Skeletal muscle satellite cell (primary cell): ENCODE measurements around the gene FAM162B.
"Not testable (repeated sequence)": the region's sequence is repeated elsewhere in the genome, so short reads cannot be mapped to it uniquely, and the experiment has no call there.

Experiments
- H3K27me3 ChIP-seq: 2 replicates; pipeline ENCODE4 v1.7.0; 2013; ENCODE audit warnings: low read length; ENCODE audit not compliant: control insufficient read depth, insufficient read depth
- H3K36me3 ChIP-seq: 2 replicates; pipeline ENCODE4 v1.7.0; 2013; ENCODE audit warnings: mild to moderate bottlenecking, control low read depth, low read length; ENCODE audit not compliant: insufficient read depth
- H3K4me1 ChIP-seq: 2 replicates; pipeline ENCODE4 v1.7.0; 2013; ENCODE audit warnings: low read length; ENCODE audit not compliant: control insufficient read depth, insufficient read depth
- H3K4me2 ChIP-seq: 2 replicates; pipeline ENCODE4 v1.7.0; 2013; ENCODE audit warnings: mild to moderate bottlenecking, low read length
- H3K4me3 ChIP-seq: 2 replicates; pipeline ENCODE4 v1.7.0; 2013; ENCODE audit warnings: low read length
- H3K9ac ChIP-seq: 2 replicates; pipeline ENCODE4 v1.7.0; 2013; ENCODE audit warnings: mild to moderate bottlenecking, low read depth, low read length, moderate library complexity
- H3K9me3 ChIP-seq: replicated peaks from 2 replicates; pipeline ENCODE4 v1.7.0; 2013; ENCODE audit warnings: mild to moderate bottlenecking, control low read depth, low read length

Gene FAM162B

GRCh38 chr6:116714761-116715160 lies 50.8 kb downstream of the FAM162B start:
- no peaks in the 10 kb centered on the region for H3K4me1 ChIP-seq
- H3K4me2 ChIP-seq = no peak overlapping the region
- no peaks in the 10 kb centered on the region for H3K9me3 ChIP-seq
- H3K9ac ChIP-seq = no peak overlapping the region
- peaks cover 24% of the 10 kb centered on the region for H3K36me3 ChIP-seq
- no peak overlapping the region for H3K4me3 ChIP-seq
- no peaks in the 10 kb centered on the region for H3K27me3 ChIP-seq

- no peak overlapping the region for H3K9ac ChIP-seq
- H3K4me3 ChIP-seq = no peak overlapping the region
- H3K27me3 ChIP-seq = no peaks in the 10 kb centered on the region
- H3K9me3 ChIP-seq = no peaks in the 10 kb centered on the region
- peaks cover 22% of the 10 kb centered on the region for H3K36me3 ChIP-seq
- H3K4me2 ChIP-seq = no peak overlapping the region
- no peaks in the 10 kb centered on the region for H3K4me1 ChIP-seq
These were observed 51.2 kb downstream of the FAM162B start for GRCh38 chr6:116714296-116714695.

GRCh38 chr6:116705917-116706316 lies 59.6 kb downstream of the FAM162B start:
- Histone ChIP-seq H3K4me2 (no peak overlapping the region), H3K36me3 (peaks cover 20% of the 10 kb centered on the region)

GRCh38 chr6:116703888-116704287 lies 61.6 kb downstream of the FAM162B start:
- H3K4me1 ChIP-seq, H3K4me3 ChIP-seq, H3K9me3 ChIP-seq, H3K4me2 ChIP-seq, H3K9ac ChIP-seq, H3K27me3 ChIP-seq: not testable (repeated sequence)
- peaks cover 20% of the 10 kb centered on the region for H3K36me3 ChIP-seq

More at GRCh38 chr6:116705917-116706316, 59.6 kb downstream of the FAM162B start:
- no peak overlapping the region for H3K9ac ChIP-seq
- no peaks in the 10 kb centered on the region for H3K4me1 ChIP-seq
- no peaks in the 10 kb centered on the region for H3K9me3 ChIP-seq
- no peak overlapping the region for H3K4me3 ChIP-seq
- no peaks in the 10 kb centered on the region for H3K27me3 ChIP-seq
